Endodermal cell (in vitro differentiated cells): ENCODE results near the gene UNC119. TPM values are rescaled to one million over a fixed set of nuclear protein-coding genes. Genes with fewer than 3 reads are reported as not detected.

Experiments
- DNase-seq: peaks from one replicate; pipeline ENCODE4 v3.0.0-alpha.2; 2017
- H3K27ac ChIP-seq: 2 replicates; pipeline ENCODE4 v1.5.1; 2013; ENCODE audit warnings: mild to moderate bottlenecking, low read depth, low read length, moderate library complexity
- H3K27me3 ChIP-seq: 2 replicates; pipeline ENCODE4 v1.6.1; 2013; ENCODE audit warnings: mild to moderate bottlenecking, low read length, moderate library complexity; ENCODE audit not compliant: insufficient read depth, control insufficient read depth, poor library complexity, severe bottlenecking
- H3K36me3 ChIP-seq: 2 replicates; pipeline ENCODE4 v1.7.0; 2013; ENCODE audit warnings: mild to moderate bottlenecking, low read length, moderate library complexity; ENCODE audit not compliant: control insufficient read depth, insufficient read depth
- H3K4me1 ChIP-seq: one replicate; pipeline ENCODE4 v1.7.0; 2013; ENCODE audit warnings: low read length; ENCODE audit not compliant: control insufficient read depth, insufficient read depth
- H3K4me3 ChIP-seq: 2 replicates; pipeline ENCODE4 v1.5.1; 2013; ENCODE audit warnings: mild to moderate bottlenecking, low read length, moderate library complexity
- H3K9ac ChIP-seq: 2 replicates; pipeline ENCODE4 v1.6.1; 2013; ENCODE audit warnings: mild to moderate bottlenecking, low read length, moderate library complexity; ENCODE audit not compliant: poor library complexity, severe bottlenecking; ENCODE audit errors: extremely low read depth
- H3K9me3 ChIP-seq: 2 replicates; pipeline ENCODE4 v1.6.1; 2013; ENCODE audit warnings: mild to moderate bottlenecking, low read length, moderate library complexity; ENCODE audit not compliant: control insufficient read depth
- H3K27ac Mint-ChIP-seq: 2 replicates; pipeline ENCODE4 v1.8.0; 2020; ENCODE audit warnings: mixed read lengths
- H3K27me3 Mint-ChIP-seq: 2 replicates; pipeline ENCODE4 v1.8.0; 2021; ENCODE audit warnings: mild to moderate bottlenecking, mixed read lengths; ENCODE audit not compliant: insufficient read depth
- H3K36me3 Mint-ChIP-seq: 2 replicates; pipeline ENCODE4 v1.8.0; 2020; ENCODE audit warnings: low read depth, mixed read lengths
- H3K4me1 Mint-ChIP-seq: 2 replicates; pipeline ENCODE4 v1.8.0; 2020; ENCODE audit warnings: mixed read lengths
- H3K4me3 Mint-ChIP-seq: 2 replicates; pipeline ENCODE4 v1.8.0; 2020; ENCODE audit warnings: mild to moderate bottlenecking, moderate library complexity, mixed read lengths
- H3K9me3 Mint-ChIP-seq: 2 replicates; pipeline ENCODE4 v1.8.0; 2020; ENCODE audit warnings: mild to moderate bottlenecking, mixed read lengths
- WGBS, 2 experiments: methylation state at CpG; one replicate each; pipeline versions ENCODE4 v1.1.5 to v1.1.7; 2013; ENCODE audit warnings: missing lambda C conversion rate in 2 of 2, mixed read lengths in 1 of 2; ENCODE audit not compliant: insufficient coverage in 1 of 2, insufficient read length in 1 of 2; 5-methylcytosine and 5-hydroxymethylcytosine counted together
- total RNA-seq, 2 donors: library from RNA; stranded (reverse); fragmentation: NEBNext Ultra II Directional in 1 of 2; extraction: Animal tissue kit (Norgen Biotek cat#: 25700) in 1 of 2; gene quantifications; 2 replicates in 1 of 2; 3 replicates in 1 of 2; pipeline ENCODE4 v1.2.1, GENCODE V29; 2021
- TF ChIP-seq, protein P1 (sequence below): fragments of 200-600 bp; sonication (generic); conservative IDR thresholded peaks from 2 replicates; pipeline ENCODE4 v1.5.0; 2021; ENCODE audit warnings: antibody characterized with exemption, mild to moderate bottlenecking

Gene UNC119
- total RNA-seq, 2 donors from 2014 or later, result 46.7 to 59.0 TPM

DNA sequence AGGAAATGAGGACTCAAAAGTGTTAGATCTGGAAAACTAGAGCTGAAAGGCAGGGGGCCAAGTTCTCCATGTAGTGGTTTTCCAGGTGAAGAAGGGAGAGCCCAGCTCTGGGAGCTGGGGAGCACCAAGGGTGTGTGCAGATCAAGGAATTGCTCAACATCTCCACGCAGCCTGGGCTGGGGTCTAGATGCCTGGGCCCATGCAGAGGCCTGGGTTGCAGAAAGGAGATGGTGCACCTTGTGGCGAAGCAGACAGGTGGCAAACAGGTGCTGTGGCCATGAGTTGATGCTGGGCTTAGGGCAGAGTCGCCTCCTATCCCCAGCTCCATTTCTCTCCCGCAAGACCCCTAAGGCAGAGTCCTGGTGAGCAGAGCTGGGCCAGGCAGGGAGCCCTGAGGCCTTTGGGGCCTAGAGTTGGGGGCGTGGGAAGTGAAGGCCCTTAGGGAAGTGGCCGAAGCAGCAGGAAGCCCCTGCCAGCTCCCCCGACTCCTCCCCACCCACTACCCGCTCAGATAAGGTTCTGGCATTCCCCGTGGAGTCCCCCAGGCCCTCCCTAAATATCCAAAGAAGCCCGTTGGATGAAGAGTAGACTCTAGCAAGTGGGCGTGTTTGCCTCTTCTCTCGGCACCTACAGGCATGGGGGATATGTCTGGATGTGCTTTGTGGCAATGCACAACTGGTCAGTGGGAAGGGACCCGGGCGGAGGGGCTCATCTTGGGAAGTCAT lies 45.5 kb downstream of the UNC119 start:
- peaks cover 13% of the 10 kb centered on the region for H3K27me3 Mint-ChIP-seq
- no peak overlapping the region for H3K4me3 Mint-ChIP-seq
- H3K4me1 ChIP-seq, result no peaks in the 10 kb centered on the region

GRCh38 chr17:28505986-28506665 lies 46.3 kb downstream of the UNC119 start, which contains the start of gene FOXN1:
FOXN1 (plus strand) TSS chr17:28506348; CDS start chr17:28523970, 17,622 bp downstream.
- Histone ChIP-seq H3K36me3 (no peaks in the 10 kb centered on the region), H3K9me3 (no peaks in the 10 kb centered on the region), H3K4me3 (no peak within 1 kb of the TSS), H3K4me1 (no peaks in the 10 kb centered on the region), H3K27me3 (peaks cover 14% of the 10 kb centered on the region), H3K9ac (no peak within 1 kb of the TSS), H3K27ac (no peak within 1 kb of the TSS)
- WGBS, 2 experiments, result 90% methylated on average over 6 to 28 of the region's 28 CpGs
- Mint-ChIP-seq H3K9me3 (no peaks in the 10 kb centered on the region), H3K36me3 (no peaks in the 10 kb centered on the region), H3K27ac (no peak within 1 kb of the TSS), H3K4me1 (peaks cover under 1% of the 10 kb centered on the region), H3K27me3 (peaks cover 13% of the 10 kb centered on the region), H3K4me3 (no peak within 1 kb of the TSS)
- TF ChIP-seq, protein P1, sequence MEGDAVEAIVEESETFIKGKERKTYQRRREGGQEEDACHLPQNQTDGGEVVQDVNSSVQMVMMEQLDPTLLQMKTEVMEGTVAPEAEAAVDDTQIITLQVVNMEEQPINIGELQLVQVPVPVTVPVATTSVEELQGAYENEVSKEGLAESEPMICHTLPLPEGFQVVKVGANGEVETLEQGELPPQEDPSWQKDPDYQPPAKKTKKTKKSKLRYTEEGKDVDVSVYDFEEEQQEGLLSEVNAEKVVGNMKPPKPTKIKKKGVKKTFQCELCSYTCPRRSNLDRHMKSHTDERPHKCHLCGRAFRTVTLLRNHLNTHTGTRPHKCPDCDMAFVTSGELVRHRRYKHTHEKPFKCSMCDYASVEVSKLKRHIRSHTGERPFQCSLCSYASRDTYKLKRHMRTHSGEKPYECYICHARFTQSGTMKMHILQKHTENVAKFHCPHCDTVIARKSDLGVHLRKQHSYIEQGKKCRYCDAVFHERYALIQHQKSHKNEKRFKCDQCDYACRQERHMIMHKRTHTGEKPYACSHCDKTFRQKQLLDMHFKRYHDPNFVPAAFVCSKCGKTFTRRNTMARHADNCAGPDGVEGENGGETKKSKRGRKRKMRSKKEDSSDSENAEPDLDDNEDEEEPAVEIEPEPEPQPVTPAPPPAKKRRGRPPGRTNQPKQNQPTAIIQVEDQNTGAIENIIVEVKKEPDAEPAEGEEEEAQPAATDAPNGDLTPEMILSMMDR, result no peak
- DNase-seq, result no peak

More for the DNA sequence above, 45.5 kb downstream of the UNC119 start:
- H3K36me3 Mint-ChIP-seq, result no peaks in the 10 kb centered on the region
- no peak for DNase-seq
- no peaks in the 10 kb centered on the region for H3K9me3 Mint-ChIP-seq
- TF ChIP-seq, protein P1, result no peak
- Histone ChIP-seq H3K36me3 (no peaks in the 10 kb centered on the region), H3K4me3 (no peak overlapping the region), H3K27me3 (peaks cover 14% of the 10 kb centered on the region), H3K9me3 (no peaks in the 10 kb centered on the region), H3K27ac (no peak overlapping the region), H3K9ac (no peak overlapping the region)
- no peak overlapping the region for H3K27ac Mint-ChIP-seq
- no peaks in the 10 kb centered on the region for H3K4me1 Mint-ChIP-seq
- WGBS, 2 experiments, result 87 to 89% methylated on average over 7 to 14 of the region's 14 CpGs

DNA sequence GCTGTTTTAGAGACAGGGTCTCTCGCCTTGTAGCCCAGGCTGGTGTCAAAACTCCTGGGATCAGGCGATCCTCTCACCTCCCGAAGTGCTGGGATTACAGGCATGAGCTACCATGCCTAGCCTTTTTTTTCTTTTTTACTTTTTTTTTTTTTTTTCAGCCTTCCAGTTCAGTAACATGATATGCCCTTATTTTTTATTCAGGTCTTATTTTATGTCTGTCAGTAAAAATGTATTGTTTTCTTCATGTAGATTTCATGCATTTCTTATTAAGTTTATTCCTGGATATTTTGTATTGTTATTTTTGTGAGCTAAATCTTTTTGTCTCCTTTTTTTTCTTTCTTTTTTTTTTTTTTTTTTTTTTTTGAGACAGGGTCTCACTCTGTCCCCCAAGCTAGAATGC lies 49.0 kb downstream of the UNC119 start:
- 77 to 94% methylated on average over 3 of the region's 3 CpGs for WGBS, 2 experiments
- no peak overlapping the region for H3K9ac ChIP-seq
- Mint-ChIP-seq H3K4me3 (no peak overlapping the region), H3K27ac (no peak overlapping the region), H3K27me3 (peaks cover 10% of the 10 kb centered on the region), H3K9me3 (no peaks in the 10 kb centered on the region), H3K4me1 (peaks cover 9% of the 10 kb centered on the region), H3K36me3 (no peaks in the 10 kb centered on the region)
- DNase-seq, result no peak
- no peaks in the 10 kb centered on the region for H3K9me3 ChIP-seq
- TF ChIP-seq, protein P1, result no peak
- H3K36me3 ChIP-seq, result no peaks in the 10 kb centered on the region
- no peak overlapping the region for H3K4me3 ChIP-seq
- H3K4me1 ChIP-seq, result no peaks in the 10 kb centered on the region
- no peak overlapping the region for H3K27ac ChIP-seq
- H3K27me3 ChIP-seq, result peaks cover 8% of the 10 kb centered on the region
